ENCODE data around the gene ARVCF. TPM values are rescaled to one million over a fixed set of nuclear protein-coding genes. Genes with fewer than 3 reads are reported as not detected.

Gene ARVCF
- total and polyA plus RNA-seq, 9 of the 15 experiments (the other 6 are each of a cell fraction or from before 2014, with no cell fraction given), result 0.03 to 97.4 (median 15.6) TPM

DNA sequence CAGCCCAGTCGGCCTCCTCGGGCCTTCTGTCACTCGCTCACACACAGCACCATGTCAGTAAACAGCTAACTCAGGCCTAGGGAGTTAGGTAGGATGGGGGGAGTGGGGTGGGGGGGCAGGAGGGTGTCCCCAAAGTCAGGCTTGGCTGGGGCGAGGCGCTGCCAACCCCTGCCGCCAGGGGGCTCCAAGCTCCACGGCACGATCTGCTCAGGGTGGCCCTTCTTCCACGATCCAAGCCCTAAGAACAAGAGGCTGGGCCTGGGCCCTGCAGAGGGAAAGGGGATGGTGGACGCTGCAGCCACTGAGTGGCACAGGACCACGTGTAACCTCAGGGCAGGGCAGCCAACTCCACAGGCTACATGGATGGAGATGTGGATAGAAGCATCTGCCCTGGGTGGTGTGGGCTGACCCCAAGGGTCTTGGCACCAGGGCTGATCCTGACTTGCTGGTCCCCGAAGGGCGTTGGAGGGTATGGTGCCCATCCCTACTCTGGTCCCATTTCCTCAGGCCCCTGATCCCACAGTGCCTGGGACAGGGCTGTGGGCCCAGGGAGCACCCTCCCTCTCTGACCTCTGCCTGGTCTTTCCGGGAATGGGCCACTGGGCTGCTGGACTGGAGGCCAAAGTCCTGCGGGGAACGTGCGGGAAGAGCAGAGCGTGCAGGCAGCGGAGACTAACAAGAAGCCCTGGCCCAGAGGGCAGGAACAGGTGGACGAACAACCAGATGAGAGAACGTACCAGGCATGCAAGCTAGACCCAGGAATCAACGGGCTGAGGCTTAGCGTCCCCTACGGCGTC lies 45.9 kb downstream of the ARVCF start (continued):
- TF ChIP-seq, protein P1, sequence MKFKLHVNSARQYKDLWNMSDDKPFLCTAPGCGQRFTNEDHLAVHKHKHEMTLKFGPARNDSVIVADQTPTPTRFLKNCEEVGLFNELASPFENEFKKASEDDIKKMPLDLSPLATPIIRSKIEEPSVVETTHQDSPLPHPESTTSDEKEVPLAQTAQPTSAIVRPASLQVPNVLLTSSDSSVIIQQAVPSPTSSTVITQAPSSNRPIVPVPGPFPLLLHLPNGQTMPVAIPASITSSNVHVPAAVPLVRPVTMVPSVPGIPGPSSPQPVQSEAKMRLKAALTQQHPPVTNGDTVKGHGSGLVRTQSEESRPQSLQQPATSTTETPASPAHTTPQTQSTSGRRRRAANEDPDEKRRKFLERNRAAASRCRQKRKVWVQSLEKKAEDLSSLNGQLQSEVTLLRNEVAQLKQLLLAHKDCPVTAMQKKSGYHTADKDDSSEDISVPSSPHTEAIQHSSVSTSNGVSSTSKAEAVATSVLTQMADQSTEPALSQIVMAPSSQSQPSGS (CRISPR knock-in tag; IDR thresholded peaks at IDR 0.05), result no peak
- TF ChIP-seq RAD21 (CRISPR knock-in tag; conservative IDR thresholded peaks at IDR 0.05 in 1 of 2, IDR thresholded peaks at IDR 0.05 in 1 of 2), result peak; percentile 100
- no peak for TF ChIP-seq ZNF165 (CRISPR knock-in tag; IDR thresholded peaks at IDR 0.05; ENCODE audit: borderline replicate concordance)
- TF ChIP-seq ZNF696 (CRISPR knock-in tag; conservative IDR thresholded peaks at IDR 0.05), result no peak
- peak; percentile 89; the same call in 1 of the 2 replicates for TF ChIP-seq HDAC6 (IDR thresholded peaks at IDR 0.05; ENCODE audit: low read depth, low read length)
- TF ChIP-seq ARNT (IDR thresholded peaks at IDR 0.05), result no peak; a peak in 1 of 4 replicates
- TF ChIP-seq, protein P2, sequence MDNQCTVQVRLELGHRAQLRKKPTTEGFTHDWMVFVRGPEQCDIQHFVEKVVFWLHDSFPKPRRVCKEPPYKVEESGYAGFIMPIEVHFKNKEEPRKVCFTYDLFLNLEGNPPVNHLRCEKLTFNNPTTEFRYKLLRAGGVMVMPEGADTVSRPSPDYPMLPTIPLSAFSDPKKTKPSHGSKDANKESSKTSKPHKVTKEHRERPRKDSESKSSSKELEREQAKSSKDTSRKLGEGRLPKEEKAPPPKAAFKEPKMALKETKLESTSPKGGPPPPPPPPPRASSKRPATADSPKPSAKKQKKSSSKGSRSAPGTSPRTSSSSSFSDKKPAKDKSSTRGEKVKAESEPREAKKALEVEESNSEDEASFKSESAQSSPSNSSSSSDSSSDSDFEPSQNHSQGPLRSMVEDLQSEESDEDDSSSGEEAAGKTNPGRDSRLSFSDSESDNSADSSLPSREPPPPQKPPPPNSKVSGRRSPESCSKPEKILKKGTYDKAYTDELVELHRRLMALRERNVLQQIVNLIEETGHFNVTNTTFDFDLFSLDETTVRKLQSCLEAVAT (IDR thresholded peaks at IDR 0.05), result no peak
- TF ChIP-seq, protein P3, sequence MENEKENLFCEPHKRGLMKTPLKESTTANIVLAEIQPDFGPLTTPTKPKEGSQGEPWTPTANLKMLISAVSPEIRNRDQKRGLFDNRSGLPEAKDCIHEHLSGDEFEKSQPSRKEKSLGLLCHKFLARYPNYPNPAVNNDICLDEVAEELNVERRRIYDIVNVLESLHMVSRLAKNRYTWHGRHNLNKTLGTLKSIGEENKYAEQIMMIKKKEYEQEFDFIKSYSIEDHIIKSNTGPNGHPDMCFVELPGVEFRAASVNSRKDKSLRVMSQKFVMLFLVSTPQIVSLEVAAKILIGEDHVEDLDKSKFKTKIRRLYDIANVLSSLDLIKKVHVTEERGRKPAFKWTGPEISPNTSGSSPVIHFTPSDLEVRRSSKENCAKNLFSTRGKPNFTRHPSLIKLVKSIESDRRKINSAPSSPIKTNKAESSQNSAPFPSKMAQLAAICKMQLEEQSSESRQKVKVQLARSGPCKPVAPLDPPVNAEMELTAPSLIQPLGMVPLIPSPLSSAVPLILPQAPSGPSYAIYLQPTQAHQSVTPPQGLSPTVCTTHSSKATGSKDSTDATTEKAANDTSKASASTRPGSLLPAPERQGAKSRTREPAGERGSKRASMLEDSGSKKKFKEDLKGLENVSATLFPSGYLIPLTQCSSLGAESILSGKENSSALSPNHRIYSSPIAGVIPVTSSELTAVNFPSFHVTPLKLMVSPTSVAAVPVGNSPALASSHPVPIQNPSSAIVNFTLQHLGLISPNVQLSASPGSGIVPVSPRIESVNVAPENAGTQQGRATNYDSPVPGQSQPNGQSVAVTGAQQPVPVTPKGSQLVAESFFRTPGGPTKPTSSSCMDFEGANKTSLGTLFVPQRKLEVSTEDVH (IDR thresholded peaks at IDR 0.05; ENCODE audit: low read depth, partially characterized antibody), result peak; percentile 70
- TF ChIP-seq, protein P4, sequence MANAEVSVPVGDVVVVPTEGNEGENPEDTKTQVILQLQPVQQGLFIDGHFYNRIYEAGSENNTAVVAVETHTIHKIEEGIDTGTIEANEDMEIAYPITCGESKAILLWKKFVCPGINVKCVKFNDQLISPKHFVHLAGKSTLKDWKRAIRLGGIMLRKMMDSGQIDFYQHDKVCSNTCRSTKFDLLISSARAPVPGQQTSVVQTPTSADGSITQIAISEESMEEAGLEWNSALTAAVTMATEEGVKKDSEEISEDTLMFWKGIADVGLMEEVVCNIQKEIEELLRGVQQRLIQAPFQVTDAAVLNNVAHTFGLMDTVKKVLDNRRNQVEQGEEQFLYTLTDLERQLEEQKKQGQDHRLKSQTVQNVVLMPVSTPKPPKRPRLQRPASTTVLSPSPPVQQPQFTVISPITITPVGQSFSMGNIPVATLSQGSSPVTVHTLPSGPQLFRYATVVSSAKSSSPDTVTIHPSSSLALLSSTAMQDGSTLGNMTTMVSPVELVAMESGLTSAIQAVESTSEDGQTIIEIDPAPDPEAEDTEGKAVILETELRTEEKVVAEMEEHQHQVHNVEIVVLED (CRISPR knock-in tag; IDR thresholded peaks at IDR 0.05), result no peak
- TF ChIP-seq SUPT5H (IDR thresholded peaks at IDR 0.05), result peak; percentile 58; the same call in 1 of the 2 replicates
- TF ChIP-seq MEF2D (tag; conservative IDR thresholded peaks at IDR 0.05; ENCODE audit: low read depth), result no peak
- TF ChIP-seq RFX7 (CRISPR knock-in tag; IDR thresholded peaks at IDR 0.05), result peak; percentile 27; the same call in 1 of the 2 replicates
- no peak for TF ChIP-seq RBM17 (IDR thresholded peaks at IDR 0.05; ENCODE audit: borderline replicate concordance, low read depth, low read length)
- TF ChIP-seq, protein P5, sequence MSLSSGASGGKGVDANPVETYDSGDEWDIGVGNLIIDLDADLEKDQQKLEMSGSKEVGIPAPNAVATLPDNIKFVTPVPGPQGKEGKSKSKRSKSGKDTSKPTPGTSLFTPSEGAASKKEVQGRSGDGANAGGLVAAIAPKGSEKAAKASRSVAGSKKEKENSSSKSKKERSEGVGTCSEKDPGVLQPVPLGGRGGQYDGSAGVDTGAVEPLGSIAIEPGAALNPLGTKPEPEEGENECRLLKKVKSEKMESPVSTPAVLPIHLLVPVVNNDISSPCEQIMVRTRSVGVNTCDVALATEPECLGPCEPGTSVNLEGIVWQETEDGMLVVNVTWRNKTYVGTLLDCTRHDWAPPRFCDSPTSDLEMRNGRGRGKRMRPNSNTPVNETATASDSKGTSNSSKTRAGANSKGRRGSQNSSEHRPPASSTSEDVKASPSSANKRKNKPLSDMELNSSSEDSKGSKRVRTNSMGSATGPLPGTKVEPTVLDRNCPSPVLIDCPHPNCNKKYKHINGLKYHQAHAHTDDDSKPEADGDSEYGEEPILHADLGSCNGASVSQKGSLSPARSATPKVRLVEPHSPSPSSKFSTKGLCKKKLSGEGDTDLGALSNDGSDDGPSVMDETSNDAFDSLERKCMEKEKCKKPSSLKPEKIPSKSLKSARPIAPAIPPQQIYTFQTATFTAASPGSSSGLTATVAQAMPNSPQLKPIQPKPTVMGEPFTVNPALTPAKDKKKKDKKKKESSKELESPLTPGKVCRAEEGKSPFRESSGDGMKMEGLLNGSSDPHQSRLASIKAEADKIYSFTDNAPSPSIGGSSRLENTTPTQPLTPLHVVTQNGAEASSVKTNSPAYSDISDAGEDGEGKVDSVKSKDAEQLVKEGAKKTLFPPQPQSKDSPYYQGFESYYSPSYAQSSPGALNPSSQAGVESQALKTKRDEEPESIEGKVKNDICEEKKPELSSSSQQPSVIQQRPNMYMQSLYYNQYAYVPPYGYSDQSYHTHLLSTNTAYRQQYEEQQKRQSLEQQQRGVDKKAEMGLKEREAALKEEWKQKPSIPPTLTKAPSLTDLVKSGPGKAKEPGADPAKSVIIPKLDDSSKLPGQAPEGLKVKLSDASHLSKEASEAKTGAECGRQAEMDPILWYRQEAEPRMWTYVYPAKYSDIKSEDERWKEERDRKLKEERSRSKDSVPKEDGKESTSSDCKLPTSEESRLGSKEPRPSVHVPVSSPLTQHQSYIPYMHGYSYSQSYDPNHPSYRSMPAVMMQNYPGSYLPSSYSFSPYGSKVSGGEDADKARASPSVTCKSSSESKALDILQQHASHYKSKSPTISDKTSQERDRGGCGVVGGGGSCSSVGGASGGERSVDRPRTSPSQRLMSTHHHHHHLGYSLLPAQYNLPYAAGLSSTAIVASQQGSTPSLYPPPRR (CRISPR knock-in tag; IDR thresholded peaks at IDR 0.05; ENCODE audit: borderline replicate concordance), result no peak

All from K562 (cell line).